HL-60 (cell line): ENCODE data around the gene SH3TC2.

Experiments used
- GABPA ChIP-seq: IDR thresholded peaks from 2 replicates; pipeline ENCODE4 v1.6.1; 2012; ENCODE audit warnings: low read depth
- POLR2AphosphoS5 ChIP-seq: IDR thresholded peaks from 2 replicates; pipeline ENCODE4 v1.6.1; 2012; ENCODE audit warnings: low read depth
- SPI1 ChIP-seq: IDR thresholded peaks from 2 replicates; pipeline ENCODE4 v1.6.1; 2012; ENCODE audit warnings: low read depth, mild to moderate bottlenecking, borderline replicate concordance
- TF ChIP-seq, protein P1 (sequence below): IDR thresholded peaks from 2 replicates; pipeline ENCODE4 v1.6.1; 2012; ENCODE audit warnings: low read depth; ENCODE audit not compliant: insufficient replicate concordance
- TF ChIP-seq, protein P2 (sequence below): IDR thresholded peaks from one replicate; pipeline ENCODE4 v1.5.1; 2011; ENCODE audit warnings: low read length, control low read depth, inconsistent platforms; ENCODE audit not compliant: insufficient read depth

DNA sequence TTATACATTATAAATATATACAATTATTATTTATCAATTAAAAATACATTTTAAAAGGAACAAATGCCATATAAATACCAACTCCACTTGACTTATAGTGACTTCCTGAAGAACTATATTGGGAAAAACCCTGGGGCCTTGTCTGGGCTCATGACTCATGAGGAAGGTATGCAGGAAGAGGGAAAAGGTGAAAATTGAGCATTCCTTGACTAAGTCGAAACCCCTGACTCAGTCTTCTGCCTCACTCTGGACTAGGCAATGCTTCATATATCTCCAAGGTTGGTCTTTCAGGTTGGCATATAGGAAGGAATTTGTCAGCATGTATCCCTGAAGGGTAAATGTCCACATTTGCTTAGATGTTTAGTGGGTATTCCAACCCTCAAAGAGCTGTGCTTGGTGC, 78.5 kb downstream of the SH3TC2 start:
- TF ChIP-seq, protein P1, sequence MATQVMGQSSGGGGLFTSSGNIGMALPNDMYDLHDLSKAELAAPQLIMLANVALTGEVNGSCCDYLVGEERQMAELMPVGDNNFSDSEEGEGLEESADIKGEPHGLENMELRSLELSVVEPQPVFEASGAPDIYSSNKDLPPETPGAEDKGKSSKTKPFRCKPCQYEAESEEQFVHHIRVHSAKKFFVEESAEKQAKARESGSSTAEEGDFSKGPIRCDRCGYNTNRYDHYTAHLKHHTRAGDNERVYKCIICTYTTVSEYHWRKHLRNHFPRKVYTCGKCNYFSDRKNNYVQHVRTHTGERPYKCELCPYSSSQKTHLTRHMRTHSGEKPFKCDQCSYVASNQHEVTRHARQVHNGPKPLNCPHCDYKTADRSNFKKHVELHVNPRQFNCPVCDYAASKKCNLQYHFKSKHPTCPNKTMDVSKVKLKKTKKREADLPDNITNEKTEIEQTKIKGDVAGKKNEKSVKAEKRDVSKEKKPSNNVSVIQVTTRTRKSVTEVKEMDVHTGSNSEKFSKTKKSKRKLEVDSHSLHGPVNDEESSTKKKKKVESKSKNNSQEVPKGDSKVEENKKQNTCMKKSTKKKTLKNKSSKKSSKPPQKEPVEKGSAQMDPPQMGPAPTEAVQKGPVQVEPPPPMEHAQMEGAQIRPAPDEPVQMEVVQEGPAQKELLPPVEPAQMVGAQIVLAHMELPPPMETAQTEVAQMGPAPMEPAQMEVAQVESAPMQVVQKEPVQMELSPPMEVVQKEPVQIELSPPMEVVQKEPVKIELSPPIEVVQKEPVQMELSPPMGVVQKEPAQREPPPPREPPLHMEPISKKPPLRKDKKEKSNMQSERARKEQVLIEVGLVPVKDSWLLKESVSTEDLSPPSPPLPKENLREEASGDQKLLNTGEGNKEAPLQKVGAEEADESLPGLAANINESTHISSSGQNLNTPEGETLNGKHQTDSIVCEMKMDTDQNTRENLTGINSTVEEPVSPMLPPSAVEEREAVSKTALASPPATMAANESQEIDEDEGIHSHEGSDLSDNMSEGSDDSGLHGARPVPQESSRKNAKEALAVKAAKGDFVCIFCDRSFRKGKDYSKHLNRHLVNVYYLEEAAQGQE = no peak
- TF ChIP-seq, protein P2, sequence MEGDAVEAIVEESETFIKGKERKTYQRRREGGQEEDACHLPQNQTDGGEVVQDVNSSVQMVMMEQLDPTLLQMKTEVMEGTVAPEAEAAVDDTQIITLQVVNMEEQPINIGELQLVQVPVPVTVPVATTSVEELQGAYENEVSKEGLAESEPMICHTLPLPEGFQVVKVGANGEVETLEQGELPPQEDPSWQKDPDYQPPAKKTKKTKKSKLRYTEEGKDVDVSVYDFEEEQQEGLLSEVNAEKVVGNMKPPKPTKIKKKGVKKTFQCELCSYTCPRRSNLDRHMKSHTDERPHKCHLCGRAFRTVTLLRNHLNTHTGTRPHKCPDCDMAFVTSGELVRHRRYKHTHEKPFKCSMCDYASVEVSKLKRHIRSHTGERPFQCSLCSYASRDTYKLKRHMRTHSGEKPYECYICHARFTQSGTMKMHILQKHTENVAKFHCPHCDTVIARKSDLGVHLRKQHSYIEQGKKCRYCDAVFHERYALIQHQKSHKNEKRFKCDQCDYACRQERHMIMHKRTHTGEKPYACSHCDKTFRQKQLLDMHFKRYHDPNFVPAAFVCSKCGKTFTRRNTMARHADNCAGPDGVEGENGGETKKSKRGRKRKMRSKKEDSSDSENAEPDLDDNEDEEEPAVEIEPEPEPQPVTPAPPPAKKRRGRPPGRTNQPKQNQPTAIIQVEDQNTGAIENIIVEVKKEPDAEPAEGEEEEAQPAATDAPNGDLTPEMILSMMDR = no peak
- TF ChIP-seq GABPA (no peak), POLR2AphosphoS5 (no peak), SPI1 (no peak)
